ENCODE data around the gene RBM33. TPM values are rescaled to one million over a fixed set of nuclear protein-coding genes. Genes with fewer than 3 reads are reported as not detected.

Gene RBM33
- total and polyA plus RNA-seq, 2 donors from 2014 or later, result 9.8 to 78.7 TPM

DNA sequence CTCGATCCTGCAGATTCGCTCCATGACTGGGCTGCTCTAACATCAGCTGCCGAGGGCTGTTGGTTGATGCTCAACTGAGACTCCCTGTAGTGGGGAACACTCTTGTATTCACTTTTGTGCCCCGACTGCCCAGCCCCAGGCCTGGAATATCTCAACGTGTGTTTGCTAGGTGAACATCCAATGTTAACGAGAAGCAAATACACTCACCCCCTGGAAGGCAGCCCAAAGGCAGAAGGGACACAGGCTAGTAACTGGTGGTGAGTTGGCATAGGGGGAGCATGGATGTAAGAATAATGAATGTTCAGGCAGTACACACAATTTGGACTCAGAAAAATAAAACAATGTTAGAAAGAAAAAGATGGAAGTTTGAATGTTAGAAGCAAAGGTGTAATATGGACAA is 24.0 kb upstream of the RBM33 start:
- Histone ChIP-seq H3K9ac (ENCODE audit: low read length in 3 of 3) (no peak overlapping the region), H3K27ac (ENCODE audit: low read depth in 2 of 2, low read length in 2 of 2) (no peak overlapping the region), H3K36me3 (ENCODE audit: control insufficient read depth in 2 of 3, insufficient read depth in 3 of 3, low read length in 3 of 3) (no peaks in the 10 kb centered on the region), H3K9me3 (ENCODE audit: control insufficient read depth in 2 of 3, insufficient read depth in 1 of 3, low read length in 3 of 3) (no peaks in the 10 kb centered on the region), H3K4me3 (ENCODE audit: low read length in 3 of 3) (no peak overlapping the region), H3K4me1 (ENCODE audit: control insufficient read depth in 2 of 3, insufficient read depth in 2 of 3, low read depth in 1 of 3, low read length in 3 of 3) (peaks cover 0 to 15% (median 4%) of the 10 kb centered on the region in 3 donors), H3K27me3 (ENCODE audit: control insufficient read depth, insufficient read depth, low read length) (no peaks in the 10 kb centered on the region)
- intact Hi-C loops (cut with DNase I), result no loop called here
- DNase-seq, result no peak
- no peak for FAIRE-seq
- TF ChIP-seq, protein P1, sequence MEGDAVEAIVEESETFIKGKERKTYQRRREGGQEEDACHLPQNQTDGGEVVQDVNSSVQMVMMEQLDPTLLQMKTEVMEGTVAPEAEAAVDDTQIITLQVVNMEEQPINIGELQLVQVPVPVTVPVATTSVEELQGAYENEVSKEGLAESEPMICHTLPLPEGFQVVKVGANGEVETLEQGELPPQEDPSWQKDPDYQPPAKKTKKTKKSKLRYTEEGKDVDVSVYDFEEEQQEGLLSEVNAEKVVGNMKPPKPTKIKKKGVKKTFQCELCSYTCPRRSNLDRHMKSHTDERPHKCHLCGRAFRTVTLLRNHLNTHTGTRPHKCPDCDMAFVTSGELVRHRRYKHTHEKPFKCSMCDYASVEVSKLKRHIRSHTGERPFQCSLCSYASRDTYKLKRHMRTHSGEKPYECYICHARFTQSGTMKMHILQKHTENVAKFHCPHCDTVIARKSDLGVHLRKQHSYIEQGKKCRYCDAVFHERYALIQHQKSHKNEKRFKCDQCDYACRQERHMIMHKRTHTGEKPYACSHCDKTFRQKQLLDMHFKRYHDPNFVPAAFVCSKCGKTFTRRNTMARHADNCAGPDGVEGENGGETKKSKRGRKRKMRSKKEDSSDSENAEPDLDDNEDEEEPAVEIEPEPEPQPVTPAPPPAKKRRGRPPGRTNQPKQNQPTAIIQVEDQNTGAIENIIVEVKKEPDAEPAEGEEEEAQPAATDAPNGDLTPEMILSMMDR (IDR thresholded peaks at IDR 0.05; ENCODE audit: borderline replicate concordance, extremely low read depth, insufficient read depth), result no peak

- Histone ChIP-seq H3K27ac (ENCODE audit: low read depth in 2 of 2, low read length in 2 of 2) (no peak overlapping the region), H3K9me3 (ENCODE audit: control insufficient read depth in 2 of 3, insufficient read depth in 1 of 3, low read length in 3 of 3) (no peaks in the 10 kb centered on the region), H3K4me1 (ENCODE audit: control insufficient read depth in 2 of 3, insufficient read depth in 2 of 3, low read depth in 1 of 3, low read length in 3 of 3) (peaks cover 0 to 15% (median 4%) of the 10 kb centered on the region in 3 donors), H3K36me3 (ENCODE audit: control insufficient read depth in 2 of 3, insufficient read depth in 3 of 3, low read length in 3 of 3) (no peaks in the 10 kb centered on the region), H3K4me3 (ENCODE audit: low read length in 3 of 3) (no peak overlapping the region), H3K27me3 (ENCODE audit: control insufficient read depth, insufficient read depth, low read length) (no peaks in the 10 kb centered on the region), H3K9ac (ENCODE audit: low read length in 3 of 3) (no peak overlapping the region)
- TF ChIP-seq, protein P1 (IDR thresholded peaks at IDR 0.05; ENCODE audit: borderline replicate concordance, extremely low read depth, insufficient read depth), result no peak
- intact Hi-C loops (cut with DNase I), result no loop called here
- no peak for DNase-seq
- no peak for FAIRE-seq
These were observed 23.0 kb upstream of the RBM33 start for GRCh38 chr7:155621418-155621980.

GRCh38 chr7:155624412-155624811 is 20.0 kb upstream of the RBM33 start:
- FAIRE-seq, result no peak
- intact Hi-C loops (cut with DNase I), result no loop called here
- H3K9ac ChIP-seq (ENCODE audit: low read length in 3 of 3), result no peak overlapping the region
- H3K36me3 ChIP-seq (ENCODE audit: control insufficient read depth in 2 of 3, insufficient read depth in 3 of 3, low read length in 3 of 3), result no peaks in the 10 kb centered on the region
- H3K27me3 ChIP-seq (ENCODE audit: control insufficient read depth, insufficient read depth, low read length), result no peaks in the 10 kb centered on the region
- H3K4me1 ChIP-seq (ENCODE audit: control insufficient read depth in 2 of 3, insufficient read depth in 2 of 3, low read depth in 1 of 3, low read length in 3 of 3), result peaks cover 0 to 10% (median 4%) of the 10 kb centered on the region in 3 donors
- peaks cover 0 to 4% (median 0%) of the 10 kb centered on the region in 3 donors for H3K9me3 ChIP-seq (ENCODE audit: control insufficient read depth in 2 of 3, insufficient read depth in 1 of 3, low read length in 3 of 3)
- no peak overlapping the region for H3K4me3 ChIP-seq (ENCODE audit: low read length in 3 of 3)
- DNase-seq, result no peak
- TF ChIP-seq, protein P1 (IDR thresholded peaks at IDR 0.05; ENCODE audit: borderline replicate concordance, extremely low read depth, insufficient read depth), result no peak
- no peak overlapping the region for H3K27ac ChIP-seq (ENCODE audit: low read depth in 2 of 2, low read length in 2 of 2)

GRCh38 chr7:155625557-155625956 is 18.9 kb upstream of the RBM33 start:
- H3K36me3 ChIP-seq (ENCODE audit: control insufficient read depth in 2 of 3, insufficient read depth in 3 of 3, low read length in 3 of 3), result no peaks in the 10 kb centered on the region
- no peak for FAIRE-seq
- intact Hi-C loops (cut with DNase I), result no loop called here

More at GRCh38 chr7:155625557-155625956, 18.9 kb upstream of the RBM33 start:
- Histone ChIP-seq H3K9ac (ENCODE audit: low read length in 3 of 3) (no peak overlapping the region), H3K9me3 (ENCODE audit: control insufficient read depth in 2 of 3, insufficient read depth in 1 of 3, low read length in 3 of 3) (peaks cover 0 to 4% (median 0%) of the 10 kb centered on the region in 3 donors), H3K27ac (ENCODE audit: low read depth in 2 of 2, low read length in 2 of 2) (no peak overlapping the region), H3K4me3 (ENCODE audit: low read length in 3 of 3) (no peak overlapping the region), H3K27me3 (ENCODE audit: control insufficient read depth, insufficient read depth, low read length) (no peaks in the 10 kb centered on the region), H3K4me1 (ENCODE audit: control insufficient read depth in 2 of 3, insufficient read depth in 2 of 3, low read depth in 1 of 3, low read length in 3 of 3) (peaks cover 0 to 4% (median 0%) of the 10 kb centered on the region in 3 donors)
- no peak for DNase-seq
- TF ChIP-seq, protein P1 (IDR thresholded peaks at IDR 0.05; ENCODE audit: borderline replicate concordance, extremely low read depth, insufficient read depth), result no peak
